ENCODE results near the gene ZNF862. TPM values are rescaled to one million over a fixed set of nuclear protein-coding genes. Genes with fewer than 3 reads are reported as not detected.

Gene ZNF862
- polyA plus RNA-seq, 1 experiment, result 11.5 TPM

GRCh38 chr7:149837564-149838223, 481 bp upstream of the ZNF862 start:
- TF ChIP-seq, protein P1, sequence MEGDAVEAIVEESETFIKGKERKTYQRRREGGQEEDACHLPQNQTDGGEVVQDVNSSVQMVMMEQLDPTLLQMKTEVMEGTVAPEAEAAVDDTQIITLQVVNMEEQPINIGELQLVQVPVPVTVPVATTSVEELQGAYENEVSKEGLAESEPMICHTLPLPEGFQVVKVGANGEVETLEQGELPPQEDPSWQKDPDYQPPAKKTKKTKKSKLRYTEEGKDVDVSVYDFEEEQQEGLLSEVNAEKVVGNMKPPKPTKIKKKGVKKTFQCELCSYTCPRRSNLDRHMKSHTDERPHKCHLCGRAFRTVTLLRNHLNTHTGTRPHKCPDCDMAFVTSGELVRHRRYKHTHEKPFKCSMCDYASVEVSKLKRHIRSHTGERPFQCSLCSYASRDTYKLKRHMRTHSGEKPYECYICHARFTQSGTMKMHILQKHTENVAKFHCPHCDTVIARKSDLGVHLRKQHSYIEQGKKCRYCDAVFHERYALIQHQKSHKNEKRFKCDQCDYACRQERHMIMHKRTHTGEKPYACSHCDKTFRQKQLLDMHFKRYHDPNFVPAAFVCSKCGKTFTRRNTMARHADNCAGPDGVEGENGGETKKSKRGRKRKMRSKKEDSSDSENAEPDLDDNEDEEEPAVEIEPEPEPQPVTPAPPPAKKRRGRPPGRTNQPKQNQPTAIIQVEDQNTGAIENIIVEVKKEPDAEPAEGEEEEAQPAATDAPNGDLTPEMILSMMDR (IDR thresholded peaks at IDR 0.05; ENCODE audit: low read depth, low read length), result no peak
- H3K27ac ChIP-seq (ENCODE audit: low read depth, low read length), result no peak overlapping the region
- no peak for DNase-seq (ENCODE audit: low read depth, low spot score)
- H3K9me3 ChIP-seq (ENCODE audit: control insufficient read depth, insufficient read depth, low read length), result no peaks in the 10 kb centered on the region
- ChIA-PET CTCF (interaction anchor here (1.7 kb wide), 1 partner anchor 45 kb away, joined by 5 read pairs; no protein-coding TSS in a partner anchor), POLR2A (interaction anchor here (1.4 to 1.7 kb wide), 2 partner anchors 17 to 28 kb away, joined by 4 to 8 read pairs; no protein-coding TSS in a partner anchor)
- H3K27me3 ChIP-seq (ENCODE audit: control insufficient read depth, insufficient read depth, low read length), result peaks cover 3% of the 10 kb centered on the region
- no peak overlapping the region for H3K4me3 ChIP-seq (ENCODE audit: low read depth, low read length)

- Histone ChIP-seq H3K27me3 (ENCODE audit: control insufficient read depth, insufficient read depth, low read length) (no peaks in the 10 kb centered on the region), H3K9me3 (ENCODE audit: control insufficient read depth, insufficient read depth, low read length) (no peaks in the 10 kb centered on the region), H3K4me3 (ENCODE audit: low read depth, low read length) (peak overlapping the region; percentile 90), H3K27ac (ENCODE audit: low read depth, low read length) (peak overlapping the region; percentile 39)
- TF ChIP-seq, protein P1 (IDR thresholded peaks at IDR 0.05; ENCODE audit: low read depth, low read length), result peak; percentile 24; the same call in 1 of the 2 replicates
- DNase-seq (ENCODE audit: low read depth, low spot score), result no peak
- ChIA-PET CTCF (interaction anchor here (0.7 to 1.7 kb wide), 3 partner anchors 31 to 68 kb away, joined by 3 to 5 read pairs (median 5); no protein-coding TSS in a partner anchor), POLR2A (interaction anchor here (1.4 to 1.7 kb wide), 2 partner anchors 16 to 27 kb away, joined by 4 to 8 read pairs; no protein-coding TSS in a partner anchor)
These were observed 825 bp downstream of the ZNF862 start for GRCh38 chr7:149838992-149839408.

- no peak for DNase-seq (ENCODE audit: low read depth, low spot score)
- H3K27me3 ChIP-seq (ENCODE audit: control insufficient read depth, insufficient read depth, low read length), result no peaks in the 10 kb centered on the region
- no peak overlapping the region for H3K4me3 ChIP-seq (ENCODE audit: low read depth, low read length)
- ChIA-PET POLR2A (no interaction called here), CTCF (interaction anchor here (0.6 to 0.9 kb wide), 4 partner anchors 30 to 563 kb away, joined by 3 to 14 read pairs (median 3); no protein-coding TSS in a partner anchor)
- no peak overlapping the region for H3K27ac ChIP-seq (ENCODE audit: low read depth, low read length)
- no peaks in the 10 kb centered on the region for H3K9me3 ChIP-seq (ENCODE audit: control insufficient read depth, insufficient read depth, low read length)
- TF ChIP-seq, protein P1 (IDR thresholded peaks at IDR 0.05; ENCODE audit: low read depth, low read length), result no peak
These were observed 1.8 kb downstream of the ZNF862 start for GRCh38 chr7:149839933-149840332.

DNA sequence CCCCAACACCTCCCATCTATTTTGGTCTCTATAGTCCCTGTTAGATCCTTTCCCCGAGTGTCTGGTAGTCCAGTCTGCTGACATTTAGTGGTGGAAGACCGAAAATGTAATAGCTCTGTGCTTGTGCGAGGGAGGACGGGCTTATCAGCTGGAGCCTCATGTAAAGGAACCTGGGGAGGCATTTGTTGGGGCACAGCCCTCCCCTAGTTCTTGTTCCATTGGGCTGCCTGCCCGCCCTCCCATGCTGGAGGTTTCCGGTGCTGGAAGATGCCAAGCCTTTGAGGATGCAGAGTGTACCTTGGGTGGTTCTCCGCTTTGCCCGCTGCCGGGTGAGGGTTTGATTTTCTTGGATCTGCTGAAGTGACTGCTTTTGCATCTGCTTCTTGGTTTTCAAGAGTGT, 5.4 kb downstream of the ZNF862 start:
- ChIA-PET POLR2A (no interaction called here), CTCF (interaction anchor here (1.0 kb wide), 1 partner anchor 41 kb away, joined by 3 read pairs; no protein-coding TSS in a partner anchor)
- no peak for DNase-seq (ENCODE audit: low read depth, low spot score)
- TF ChIP-seq, protein P1 (IDR thresholded peaks at IDR 0.05; ENCODE audit: low read depth, low read length), result no peak
- H3K9me3 ChIP-seq (ENCODE audit: control insufficient read depth, insufficient read depth, low read length), result no peaks in the 10 kb centered on the region
- no peaks in the 10 kb centered on the region for H3K27me3 ChIP-seq (ENCODE audit: control insufficient read depth, insufficient read depth, low read length)
- no peak overlapping the region for H3K4me3 ChIP-seq (ENCODE audit: low read depth, low read length)
- no peak overlapping the region for H3K27ac ChIP-seq (ENCODE audit: low read depth, low read length)

DNA sequence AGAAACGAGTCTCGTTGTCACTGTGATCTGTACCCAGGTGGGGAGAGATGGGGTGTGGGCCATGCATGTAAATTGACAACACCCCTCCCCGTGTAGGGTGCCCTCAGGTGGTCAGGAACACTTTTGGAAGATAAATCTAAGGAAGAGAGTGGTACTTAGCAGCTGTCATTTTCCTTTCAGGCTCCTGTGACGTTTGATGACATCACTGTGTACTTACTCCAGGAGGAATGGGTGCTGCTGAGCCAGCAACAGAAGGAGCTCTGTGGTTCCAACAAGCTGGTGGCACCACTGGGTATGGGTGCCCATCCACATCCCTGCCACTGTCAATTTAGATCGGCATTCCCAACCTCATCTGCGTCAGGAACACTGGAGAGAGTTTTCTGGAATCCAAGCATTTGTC, 6.3 kb downstream of the ZNF862 start:
- Histone ChIP-seq H3K9me3 (ENCODE audit: control insufficient read depth, insufficient read depth, low read length) (no peaks in the 10 kb centered on the region), H3K27ac (ENCODE audit: low read depth, low read length) (no peak overlapping the region), H3K27me3 (ENCODE audit: control insufficient read depth, insufficient read depth, low read length) (no peaks in the 10 kb centered on the region), H3K4me3 (ENCODE audit: low read depth, low read length) (no peak overlapping the region)
- TF ChIP-seq, protein P1 (IDR thresholded peaks at IDR 0.05; ENCODE audit: low read depth, low read length), result no peak
- DNase-seq (ENCODE audit: low read depth, low spot score), result no peak
- ChIA-PET POLR2A (no interaction called here), CTCF (interaction anchor here (1.0 kb wide), 1 partner anchor 40 kb away, joined by 3 read pairs; no protein-coding TSS in a partner anchor)
